Measurements from ENCODE around the gene PAPPA. TPM values are rescaled to one million over a fixed set of nuclear protein-coding genes. Genes with fewer than 3 reads are reported as not detected.

Gene PAPPA
- total RNA-seq, 1 experiment from 2014 or later = 0.20 TPM

DNA sequence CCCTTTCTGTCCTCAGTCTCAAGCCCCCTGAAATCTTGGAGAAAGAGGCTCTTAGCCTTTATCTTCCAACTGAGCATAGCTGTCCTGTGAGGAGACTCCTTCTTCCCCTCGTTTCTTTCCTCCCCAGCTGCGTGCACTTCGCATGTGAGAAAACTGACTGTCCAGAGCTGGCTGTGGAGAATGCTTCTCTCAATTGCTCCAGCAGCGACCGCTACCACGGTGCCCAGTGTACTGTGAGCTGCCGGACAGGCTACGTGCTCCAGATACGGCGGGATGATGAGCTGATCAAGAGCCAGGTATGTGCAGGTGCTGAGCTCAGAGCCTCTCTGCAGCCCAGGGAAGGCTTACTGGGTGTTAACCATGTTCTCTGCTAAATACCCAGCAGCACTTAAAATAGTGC, 190.8 kb downstream of the PAPPA start:
- no peak for DNase-seq (ENCODE audit: low read depth)

DNA sequence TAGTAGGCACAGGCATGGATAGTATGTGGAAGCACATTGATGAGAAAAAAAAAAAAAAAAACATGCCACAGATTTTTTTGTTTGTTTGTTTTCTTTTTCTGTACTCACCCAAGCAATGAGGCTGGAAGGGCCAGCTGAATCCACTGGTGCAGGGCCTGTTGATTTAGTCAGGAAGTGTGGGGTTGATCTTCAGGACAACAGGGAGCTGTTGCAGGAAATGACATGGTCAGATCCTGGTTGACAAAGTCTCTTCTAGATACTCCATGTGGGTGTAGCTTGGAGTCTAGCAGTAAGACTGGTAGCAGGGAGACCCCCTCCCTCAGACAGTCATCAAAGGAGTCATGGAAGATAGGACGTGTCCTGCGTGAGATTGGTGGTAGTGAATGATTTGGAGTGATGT, 191.8 kb downstream of the PAPPA start:
- DNase-seq (ENCODE audit: low read depth) = no peak

DNA sequence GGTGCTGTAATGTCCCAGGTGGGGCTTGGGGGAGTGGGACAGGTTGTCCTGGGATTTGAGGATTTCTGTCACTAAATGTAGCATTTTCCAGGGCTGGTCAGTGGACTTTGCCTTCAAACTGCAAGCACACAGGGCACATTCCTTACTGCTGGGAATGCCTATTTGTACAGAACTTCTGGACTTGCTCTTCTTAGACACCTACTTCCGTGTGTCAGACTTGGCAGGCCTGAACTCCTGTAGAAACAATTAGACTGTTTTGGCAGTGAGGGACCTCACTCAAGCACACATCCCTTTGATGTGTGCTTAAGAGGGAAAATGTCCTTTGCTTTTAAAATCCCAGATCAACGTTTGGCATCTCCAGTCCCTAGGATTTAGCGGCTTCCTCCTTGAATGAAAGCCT, 192.2 kb downstream of the PAPPA start:
- no peak for DNase-seq (ENCODE audit: low read depth)

DNA sequence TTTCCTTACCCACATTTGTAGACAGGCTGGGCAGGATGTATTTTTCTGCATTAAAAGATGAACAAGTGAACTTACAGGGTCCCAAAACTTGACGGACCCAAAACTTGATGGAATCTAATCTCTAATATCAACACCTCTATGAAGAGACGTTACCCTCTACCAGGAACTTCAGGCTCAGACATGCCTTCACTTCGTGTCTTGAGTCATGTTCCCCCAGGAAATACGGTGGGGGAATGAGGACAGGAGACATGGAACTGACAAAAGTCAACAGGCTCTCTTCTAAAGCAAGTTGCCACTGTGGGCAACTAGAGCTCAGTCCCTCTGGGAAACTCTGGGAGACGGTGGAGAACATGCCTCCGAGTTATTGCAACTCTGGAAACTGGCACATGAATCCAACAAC, 196.1 kb downstream of the PAPPA start:
- DNase-seq (ENCODE audit: low read depth) = no peak

DNA sequence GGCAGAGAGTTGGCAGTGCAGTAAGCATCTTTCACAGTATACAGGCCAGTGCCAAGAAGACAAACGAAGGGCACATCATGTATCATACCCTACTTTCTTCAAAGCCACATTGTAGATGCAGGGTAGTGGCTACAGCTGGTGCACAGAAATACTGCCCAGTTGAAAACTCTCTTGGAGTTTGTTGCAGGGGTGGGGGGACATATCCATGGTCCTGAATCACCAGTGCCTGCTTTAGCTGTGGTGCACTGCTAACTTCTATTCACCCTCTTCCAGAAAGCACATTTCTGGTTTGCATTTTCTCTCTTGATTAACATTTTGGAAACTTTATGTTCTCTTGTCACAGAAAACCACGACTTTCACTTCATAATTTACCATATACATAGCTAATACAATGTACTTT, 196.6 kb downstream of the PAPPA start:
- DNase-seq (ENCODE audit: low read depth) = no peak

DNA sequence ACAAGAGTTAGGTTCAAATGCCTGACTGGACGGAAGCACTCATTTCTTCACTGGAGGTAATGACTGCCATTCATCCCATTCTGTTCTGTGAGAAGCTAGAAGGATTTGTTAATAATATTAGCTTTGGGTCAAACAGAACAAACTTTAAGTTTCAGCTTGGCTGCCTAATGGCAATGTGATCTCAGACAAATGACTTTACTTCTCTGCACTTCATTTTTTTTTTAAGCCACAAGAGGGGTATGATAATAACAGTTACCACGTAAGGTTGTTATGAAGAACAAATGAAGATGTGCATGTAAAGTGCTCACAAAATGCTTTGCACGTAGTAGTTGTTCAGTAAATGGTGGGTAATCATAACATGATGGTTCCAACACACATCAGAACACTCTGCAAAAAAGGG, 199.4 kb downstream of the PAPPA start:
- DNase-seq (ENCODE audit: low read depth) = no peak

DNA sequence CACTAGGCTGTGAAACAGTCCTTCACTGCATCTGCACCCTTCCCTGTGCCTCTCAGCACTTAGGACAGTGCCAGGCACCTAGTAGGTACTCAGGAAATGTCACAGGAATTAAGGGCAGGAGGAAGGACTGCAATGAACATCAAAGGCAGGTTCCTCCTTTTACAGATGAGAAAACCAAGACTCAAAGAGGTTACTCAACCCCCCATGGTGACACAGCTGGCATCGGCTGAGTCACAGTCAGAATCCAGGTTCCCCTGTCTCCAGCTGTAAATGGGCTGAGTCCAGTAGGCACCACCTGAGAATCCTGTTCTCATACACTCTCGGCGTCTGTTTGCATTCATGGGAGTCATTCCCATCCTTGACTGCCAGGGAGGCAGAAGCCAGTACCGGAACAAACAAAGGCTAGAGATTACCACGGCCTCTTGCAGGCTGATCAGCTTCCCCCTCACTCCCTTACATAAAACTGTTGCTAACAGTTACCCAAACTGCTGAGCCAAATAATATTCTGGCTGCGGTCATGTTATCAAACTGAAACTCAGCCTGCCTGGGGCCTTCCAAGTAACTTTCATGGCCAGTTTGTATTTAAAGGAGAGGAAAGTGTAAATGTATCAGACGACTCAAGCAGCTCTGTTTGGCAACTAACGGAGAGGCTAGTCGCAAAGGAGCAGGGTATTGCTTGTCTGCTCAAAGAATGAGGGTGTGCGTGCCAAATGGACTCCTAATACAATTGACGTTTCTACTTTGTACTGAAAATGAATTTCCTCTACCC, 201.7 kb downstream of the PAPPA start:
- DNase-seq (ENCODE audit: low read depth) = no peak

DNA sequence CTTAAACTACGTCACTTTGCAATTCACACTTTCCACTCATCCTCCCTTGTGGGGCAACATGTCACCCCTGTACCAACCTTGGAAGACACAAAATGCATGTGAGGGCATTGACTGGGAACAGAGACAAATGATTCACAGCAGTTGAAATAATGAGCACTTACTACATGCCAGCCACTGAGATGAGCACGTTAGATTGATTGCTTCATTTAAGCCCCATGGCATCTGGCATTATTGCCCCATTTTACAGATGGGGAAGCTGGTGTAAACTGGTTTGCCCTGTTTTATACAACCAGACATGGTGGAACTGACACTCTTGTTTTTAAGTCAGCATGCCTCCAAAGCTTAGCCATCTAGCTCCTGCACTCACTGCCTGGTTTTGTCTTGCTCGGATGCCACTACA, 204.7 kb downstream of the PAPPA start:
- no peak for DNase-seq (ENCODE audit: low read depth)

DNA sequence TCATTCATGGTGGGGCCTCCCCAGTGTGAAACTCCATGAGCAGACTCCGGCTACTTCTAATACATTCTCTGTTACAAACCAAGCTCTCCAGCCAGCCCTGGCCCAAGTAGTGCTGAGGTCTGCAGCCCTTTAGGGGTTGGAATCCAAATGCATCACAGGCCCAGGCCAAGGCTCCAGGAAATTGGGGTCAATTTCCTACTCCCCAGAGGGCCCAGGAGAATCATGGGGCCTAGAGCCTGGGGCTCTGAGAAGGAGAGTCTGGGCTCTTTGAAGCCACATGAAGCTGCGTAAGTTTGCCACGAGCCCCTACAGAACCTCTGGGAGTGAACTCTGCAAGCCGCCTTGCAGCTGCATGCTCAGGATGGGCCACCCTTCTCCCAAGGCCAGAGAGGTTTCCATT, 206.4 kb downstream of the PAPPA start:
- DNase-seq (ENCODE audit: low read depth) = no peak

DNA sequence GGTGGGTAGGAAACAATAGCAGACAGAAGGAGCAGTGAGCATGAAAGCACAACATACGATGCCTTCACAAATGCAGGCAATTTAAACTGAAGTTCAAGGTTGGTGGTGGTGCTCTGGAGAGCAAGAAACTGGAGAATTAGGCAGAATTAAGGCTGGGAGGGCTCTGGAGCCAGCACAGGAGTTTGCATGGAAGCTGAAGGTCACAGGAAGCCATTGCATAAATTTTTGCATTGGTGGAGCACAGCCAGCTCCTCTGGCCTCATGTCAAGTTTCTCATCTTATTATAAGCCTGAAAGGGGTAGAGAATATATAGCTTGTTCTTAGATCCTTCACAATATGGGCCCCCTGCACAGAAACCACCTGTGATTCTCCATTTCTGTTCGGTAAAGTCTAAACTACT, 207.4 kb downstream of the PAPPA start:
- no peak for DNase-seq (ENCODE audit: low read depth)

DNA sequence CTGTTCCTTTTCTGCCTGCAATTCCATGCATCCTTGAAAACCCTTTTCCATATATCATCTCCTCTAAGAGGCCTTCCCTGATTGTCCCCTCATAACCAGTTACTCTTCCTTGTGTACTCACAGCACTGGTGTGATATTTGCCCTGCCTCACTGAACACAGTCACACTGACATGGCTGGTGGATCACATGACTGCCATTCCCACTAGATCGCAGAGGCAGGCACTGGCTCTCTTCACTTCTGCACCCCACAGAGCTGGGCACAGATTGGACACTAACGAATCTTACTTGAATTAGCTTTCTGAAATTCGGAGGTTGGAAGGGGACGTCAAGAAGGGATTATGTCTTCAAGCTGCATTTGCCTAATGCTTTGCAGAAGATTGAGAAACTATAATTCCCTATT, 208.0 kb downstream of the PAPPA start:
- no peak for DNase-seq (ENCODE audit: low read depth)

DNA sequence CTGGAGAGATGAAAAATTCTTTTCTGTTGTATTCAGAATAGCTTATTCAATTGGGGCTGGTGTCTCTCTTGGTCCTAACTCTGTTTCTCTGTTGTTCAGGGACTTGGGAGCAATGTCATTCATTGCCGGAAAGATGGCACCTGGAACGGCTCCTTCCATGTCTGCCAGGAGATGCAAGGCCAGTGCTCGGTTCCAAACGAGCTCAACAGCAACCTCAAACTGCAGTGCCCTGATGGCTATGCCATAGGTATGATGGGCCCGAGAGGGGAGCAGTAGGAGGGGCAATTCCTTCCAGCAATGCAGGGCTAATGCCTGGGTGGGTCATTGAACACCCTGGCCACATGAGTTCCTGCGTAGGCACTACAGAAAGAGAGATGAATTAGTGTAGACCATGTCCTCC, 208.9 kb downstream of the PAPPA start:
- DNase-seq (ENCODE audit: low read depth) = no peak

DNA sequence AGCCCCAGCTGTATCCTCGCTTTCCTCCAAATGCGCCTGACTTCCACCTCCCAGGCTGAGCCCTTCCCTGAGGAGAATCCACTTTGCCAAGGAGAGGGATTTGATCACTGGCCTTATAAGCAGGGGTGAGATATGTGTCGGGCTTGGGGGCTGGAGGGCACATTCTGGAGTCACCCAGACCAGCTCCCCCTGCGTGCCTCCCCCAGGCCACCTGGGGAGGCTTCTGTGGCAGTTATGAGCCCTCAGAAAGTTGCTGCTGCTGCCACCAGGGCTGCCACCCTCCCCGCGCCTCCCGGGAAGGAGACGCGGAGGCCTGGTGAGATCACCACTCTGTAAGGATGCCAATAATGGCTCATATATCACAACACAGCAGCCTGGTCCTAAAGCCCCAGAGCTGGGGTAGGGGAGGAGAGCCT, 211.5 kb downstream of the PAPPA start:
- peak; percentile 80 for DNase-seq (ENCODE audit: low read depth)

DNA sequence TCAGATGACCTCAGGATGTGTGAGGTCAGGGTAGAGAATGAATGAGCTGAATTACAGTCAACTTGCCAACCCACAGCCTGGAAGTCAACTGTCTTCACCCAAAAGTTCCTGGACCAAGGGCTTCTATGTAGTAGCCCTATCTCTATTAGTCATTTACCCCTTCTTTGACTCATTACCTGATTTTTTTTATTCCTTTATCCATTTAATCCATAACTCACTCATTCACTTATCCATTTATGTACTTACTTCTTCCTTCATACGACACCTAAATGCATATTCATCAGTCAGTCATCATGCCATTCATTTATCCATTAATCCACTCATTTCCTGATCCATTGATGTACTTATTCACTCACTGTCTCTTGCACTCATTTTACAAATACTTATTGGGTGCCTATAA, 212.7 kb downstream of the PAPPA start:
- DNase-seq (ENCODE audit: low read depth) = no peak

DNA sequence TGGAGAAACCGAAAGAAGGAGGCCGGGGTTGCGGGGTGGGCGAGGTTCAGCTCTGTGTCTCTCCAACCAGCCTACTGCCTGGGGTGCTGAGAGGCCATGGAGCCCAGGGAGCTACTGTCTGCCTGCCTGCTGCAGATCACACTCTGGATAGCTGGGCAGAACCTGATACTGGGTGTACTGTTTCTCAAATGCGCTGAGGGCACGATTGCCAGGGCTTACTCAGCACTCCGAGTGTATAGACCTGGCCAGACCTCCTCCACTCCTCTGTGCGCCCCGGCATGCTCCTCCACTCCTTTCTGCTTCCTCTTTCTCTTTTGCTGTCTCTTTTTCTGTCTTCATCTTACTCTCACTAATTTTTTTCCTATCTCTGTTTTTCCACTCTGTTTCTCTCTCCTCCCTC, 215.1 kb downstream of the PAPPA start:
- DNase-seq (ENCODE audit: low read depth) = no peak

DNA sequence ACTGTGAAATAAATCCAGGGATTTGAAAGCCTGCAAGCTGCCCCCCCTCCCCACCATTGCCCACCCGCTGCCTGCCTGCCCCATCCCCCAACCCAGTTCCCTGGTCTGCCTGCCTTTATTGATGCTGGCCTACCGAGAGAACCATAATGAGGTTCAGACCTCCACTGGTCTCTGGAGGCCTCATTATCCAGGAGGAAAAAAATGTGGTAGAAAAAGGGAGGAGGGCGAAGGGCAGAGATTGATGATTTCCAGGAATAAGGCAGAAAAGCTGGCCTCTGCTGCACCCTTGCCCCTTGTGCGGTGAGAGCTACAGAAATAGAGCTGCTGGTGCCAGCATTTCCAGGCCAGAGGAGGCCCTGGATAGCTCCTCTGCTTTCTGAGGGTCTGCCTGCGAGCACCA, 216.1 kb downstream of the PAPPA start:
- no peak for DNase-seq (ENCODE audit: low read depth)

DNA sequence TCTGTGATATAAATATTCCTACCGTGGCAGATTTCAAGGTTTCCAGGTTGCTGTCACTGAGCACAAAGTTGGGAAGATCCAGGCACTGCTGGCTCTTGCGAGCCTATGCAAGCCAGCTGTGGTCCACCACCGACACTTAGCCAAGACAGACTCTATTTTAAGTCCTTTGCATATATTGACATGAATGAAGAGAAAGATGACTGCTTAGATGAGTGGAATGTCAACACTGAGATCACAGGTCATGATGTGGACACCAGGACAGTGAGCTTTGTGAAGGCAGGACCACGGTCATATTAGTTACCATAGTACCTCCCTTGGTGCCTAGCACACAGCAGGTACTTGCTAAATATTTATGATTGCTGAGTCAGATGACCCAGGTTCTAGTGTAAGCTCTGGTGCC, 217.0 kb downstream of the PAPPA start:
- no peak for DNase-seq (ENCODE audit: low read depth)

DNA sequence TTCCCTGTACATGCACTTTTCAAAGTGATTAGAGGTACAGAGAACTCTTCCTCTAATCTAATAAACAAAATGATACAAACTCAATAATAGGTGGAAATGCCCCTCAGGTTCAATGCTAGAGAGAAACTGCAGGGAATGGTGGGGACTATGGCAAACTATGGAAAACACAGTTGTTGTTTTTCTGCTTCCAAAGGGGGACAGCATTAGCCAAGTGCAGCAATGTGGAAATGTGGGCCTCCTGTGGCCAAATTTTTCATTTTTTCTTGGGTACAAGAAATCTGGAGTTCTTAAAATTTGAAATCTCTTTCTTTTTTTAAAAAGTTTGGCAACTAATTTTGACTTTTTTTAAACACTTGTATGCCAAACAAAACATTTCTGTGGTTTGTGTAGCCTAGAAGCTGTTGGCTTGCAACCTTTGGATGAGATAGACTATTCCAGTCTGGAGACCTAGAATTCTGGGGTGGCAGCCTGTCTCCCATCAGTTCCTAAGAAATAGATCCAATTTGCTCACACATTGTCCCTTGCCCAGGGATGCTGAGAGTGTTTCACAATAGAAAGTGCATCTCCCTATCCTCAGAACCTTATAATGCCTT, 218.6 kb downstream of the PAPPA start:
- DNase-seq (ENCODE audit: low read depth) = no peak

DNA sequence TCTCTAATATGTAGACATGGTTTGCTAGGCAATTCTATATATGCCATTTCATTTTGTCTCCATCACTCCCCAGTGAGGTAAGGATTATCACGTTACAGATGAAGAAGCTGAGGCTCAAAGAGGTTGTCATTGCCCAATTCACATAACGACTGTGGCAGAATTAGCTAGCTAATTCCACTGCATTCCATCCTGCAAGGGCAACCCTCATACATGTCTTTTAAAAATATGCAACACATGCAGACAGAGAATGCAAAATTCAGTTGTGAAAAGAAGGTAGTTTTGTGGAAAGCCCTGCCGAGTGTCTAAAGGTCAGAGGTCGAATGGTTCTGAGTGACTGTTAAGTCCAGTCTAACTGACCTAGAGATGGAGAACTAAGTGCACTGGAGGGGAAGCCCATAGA, 219.2 kb downstream of the PAPPA start:
- no peak for DNase-seq (ENCODE audit: low read depth)

DNA sequence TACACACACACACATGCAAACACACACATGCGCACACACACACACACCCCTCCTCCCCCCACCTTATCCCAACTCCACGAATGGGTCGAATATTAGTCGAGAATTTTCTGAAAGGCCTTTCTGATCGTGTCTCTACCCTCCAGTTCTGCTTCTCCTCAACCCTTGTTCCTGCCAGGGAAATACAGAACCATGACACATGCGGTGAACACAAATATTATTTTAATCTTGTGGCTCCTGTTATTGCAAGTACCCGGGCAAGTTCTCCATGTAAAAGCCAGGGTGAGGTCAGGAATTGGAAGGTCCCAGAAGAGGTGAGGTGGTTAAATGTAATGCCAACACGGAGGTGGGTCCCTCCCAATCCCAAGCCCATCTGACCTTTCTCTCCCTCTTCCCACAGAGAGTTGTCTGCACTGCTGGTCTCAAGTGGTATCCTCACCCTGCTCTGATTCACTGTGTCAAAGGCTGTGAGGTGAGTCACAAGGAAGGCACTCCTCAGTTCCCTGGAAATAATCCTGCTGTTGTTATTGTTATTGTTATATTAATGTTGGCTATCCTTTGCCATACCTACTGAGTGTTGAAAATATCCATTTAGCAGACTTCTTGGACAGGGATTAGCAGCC, 223.7 kb downstream of the PAPPA start:
- DNase-seq (ENCODE audit: low read depth) = peak; percentile 86

DNA sequence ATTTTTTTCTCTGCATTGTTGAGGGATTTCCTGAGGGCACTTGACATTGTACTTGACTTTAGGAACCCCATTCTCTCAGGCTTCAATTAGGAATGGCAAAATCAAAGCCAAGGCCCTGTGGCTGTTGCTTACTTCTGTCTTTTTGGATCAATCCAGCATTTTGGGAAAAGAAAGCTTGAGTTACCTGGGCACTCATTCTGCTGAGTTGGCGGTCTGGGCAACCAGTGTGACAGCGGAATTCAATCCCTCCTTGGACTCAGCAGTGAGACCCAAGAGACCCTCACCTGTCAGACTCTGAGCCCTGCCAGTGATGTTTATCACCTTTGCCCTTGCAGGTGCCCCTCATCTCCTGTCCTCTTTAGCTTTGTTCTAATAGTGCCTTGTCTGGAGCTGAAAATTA, 225.3 kb downstream of the PAPPA start:
- no peak for DNase-seq (ENCODE audit: low read depth)

DNA sequence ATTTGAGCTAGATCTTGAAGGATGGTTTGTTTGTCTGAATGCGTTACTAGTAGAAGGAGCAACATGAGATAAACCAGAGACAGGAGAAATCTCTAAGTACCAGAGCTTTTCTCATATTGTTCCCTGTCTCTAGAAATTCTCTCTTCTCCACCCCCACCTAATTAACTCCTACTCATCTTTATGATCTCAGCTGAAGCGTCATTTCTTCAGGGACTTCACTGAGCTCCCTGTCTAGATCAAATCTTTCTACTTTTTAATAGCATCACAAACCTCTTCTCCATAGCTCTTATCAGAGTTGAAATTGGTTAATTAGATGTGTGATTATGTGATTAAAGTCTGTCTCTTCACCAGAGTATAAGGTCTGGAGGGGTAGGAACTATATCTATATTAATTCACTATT, 226.2 kb downstream of the PAPPA start:
- no peak for DNase-seq (ENCODE audit: low read depth)

DNA sequence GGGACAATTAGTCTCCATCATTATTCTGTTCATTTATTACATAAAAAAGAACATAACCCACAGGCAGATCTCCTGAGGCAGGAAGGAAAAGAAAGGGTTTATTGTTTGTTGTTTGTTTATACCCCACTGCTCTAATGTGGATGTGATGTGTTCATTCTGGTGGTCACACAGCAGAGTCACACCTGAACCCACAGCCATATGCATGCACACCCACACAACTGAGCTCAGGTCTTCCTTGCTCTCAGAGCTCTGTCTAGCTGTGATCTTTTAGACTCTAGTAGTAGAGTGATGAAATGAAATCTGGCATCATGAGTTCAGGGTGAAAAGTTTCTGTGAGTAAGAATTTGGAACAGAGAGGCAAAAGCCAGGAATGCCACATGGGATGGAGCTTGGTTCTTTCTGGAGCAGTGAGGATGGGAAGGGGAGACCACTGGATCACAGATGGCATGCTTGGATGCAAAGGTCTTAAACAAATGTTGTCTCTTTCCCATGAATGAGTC, 227.0 kb downstream of the PAPPA start:
- DNase-seq (ENCODE audit: low read depth) = no peak

All from M059J (cell line).